H1 (cell line): ENCODE data around the gene USH2A. TPM values are rescaled to one million over a fixed set of nuclear protein-coding genes. Genes with fewer than 3 reads are reported as not detected.

Source experiments
- ATF3 ChIP-seq: IDR thresholded peaks from 2 replicates; pipeline ENCODE4 v1.6.1; 2011; ENCODE audit warnings: low read depth, mild to moderate bottlenecking, low read length; ENCODE audit not compliant: insufficient read depth
- CREB1 ChIP-seq: IDR thresholded peaks from 2 replicates; pipeline ENCODE4 v1.6.1; 2012; ENCODE audit warnings: inconsistent platforms
- polyA plus RNA-seq, 7 experiments: library from polyadenylated mRNA; depleted of rRNA in 3 of 7; stranded (reverse) in 5 of 7; unstranded in 2 of 7; fragments of >200 nt in 5 of 7; fragments of 200-250 nt in 2 of 7; gene quantifications; 1 replicate in 5 of 7; 2 replicates in 1 of 7; 4 replicates in 1 of 7; pipeline versions ENCODE4 v1.2.1 to v1.2.3, GENCODE V29; 2011 to 2013; ENCODE audit warnings: missing spikeins in 2 of 7, mixed read lengths in 2 of 7
- total RNA-seq: library from RNA; stranded (reverse); fragmentation: NEBNext Ultra II Directional; extraction: Animal tissue kit (Norgen Biotek cat#: 25700); gene quantifications from 2 replicates; pipeline ENCODE4 v1.2.1, GENCODE V29; 2021

The USH2A gene
- total and polyA plus RNA-seq, 2 of the 8 experiments (the other 6 are each of a cell fraction or from before 2014, with no cell fraction given): 0.02 to 0.17 TPM

DNA sequence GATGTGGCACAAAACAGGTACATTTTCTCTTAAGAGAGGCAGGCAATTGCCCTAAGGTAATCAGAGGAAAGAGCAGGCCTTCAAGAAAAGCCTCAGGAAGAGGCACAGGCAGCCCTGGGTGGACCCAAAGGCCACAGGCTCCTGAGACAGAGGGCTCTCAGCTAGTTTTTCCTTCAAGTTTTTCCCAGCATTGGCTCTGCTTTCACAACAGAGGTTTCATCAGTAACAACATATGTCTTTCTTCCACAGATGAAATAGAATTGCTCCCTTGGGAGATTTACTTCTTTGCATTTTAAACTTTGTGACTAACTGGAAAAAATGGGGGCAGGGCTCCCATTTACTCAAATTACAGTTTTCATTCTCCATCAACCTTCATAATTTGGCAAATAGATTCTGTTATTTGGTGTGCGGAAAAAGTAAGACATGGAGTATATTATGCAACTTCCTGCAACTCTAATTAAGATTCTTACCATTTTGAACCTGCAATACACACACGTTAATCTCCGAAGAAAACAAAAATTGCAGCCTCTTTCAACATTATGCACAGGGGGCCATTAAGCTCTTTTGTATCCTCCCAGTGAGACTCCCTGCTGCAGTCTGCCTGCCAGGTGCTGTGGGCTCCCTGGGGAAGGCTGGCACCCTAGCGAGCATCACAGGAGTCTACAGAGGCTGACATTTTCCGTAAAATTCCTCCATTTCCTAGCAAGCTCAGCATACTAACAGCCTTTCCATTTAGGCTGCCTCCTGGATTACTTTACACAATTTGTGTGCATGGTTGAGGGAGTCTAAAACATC lies 282.3 kb downstream of the USH2A start (continued):
- TF ChIP-seq ATF3 (no peak), CREB1 (no peak)
- TF ChIP-seq, all 59 proteins: peak for 0
